Measurements from ENCODE around the gene ZBED4.

The ZBED4 gene

GRCh38 chr22:49907807-49908206, 54.2 kb downstream of the ZBED4 start:
- H3K4me2 ChIP-seq (ENCODE audit: low read length): no peak overlapping the region
- H2AFZ ChIP-seq (ENCODE audit: low read depth, low read length): no peak overlapping the region
- H3K9ac ChIP-seq (ENCODE audit: low read length): no peak overlapping the region
- H3K9me3 ChIP-seq (ENCODE audit: insufficient read depth, low read length): no peaks in the 10 kb centered on the region
- H3K79me2 ChIP-seq (ENCODE audit: low read length): no peaks in the 10 kb centered on the region
- H3K4me3 ChIP-seq (ENCODE audit: low read length): no peak overlapping the region
- H3K36me3 ChIP-seq (replicated peaks; ENCODE audit: low read depth, low read length): peaks cover 5% of the 10 kb centered on the region
- H3K27ac ChIP-seq (ENCODE audit: low read length): no peak overlapping the region
- TF ChIP-seq EZH2phosphoT487 (IDR thresholded peaks at IDR 0.05; ENCODE audit: low read depth): no peak
- no peak for TF ChIP-seq CTCF (IDR thresholded peaks at IDR 0.05; ENCODE audit: low read depth, low read length)
- H3K27me3 ChIP-seq (ENCODE audit: low read depth, low read length): no peaks in the 10 kb centered on the region
- no peaks in the 10 kb centered on the region for H4K20me1 ChIP-seq (ENCODE audit: insufficient read depth, low read length)
- H3K4me1 ChIP-seq (ENCODE audit: low read length): no peaks in the 10 kb centered on the region

DNA sequence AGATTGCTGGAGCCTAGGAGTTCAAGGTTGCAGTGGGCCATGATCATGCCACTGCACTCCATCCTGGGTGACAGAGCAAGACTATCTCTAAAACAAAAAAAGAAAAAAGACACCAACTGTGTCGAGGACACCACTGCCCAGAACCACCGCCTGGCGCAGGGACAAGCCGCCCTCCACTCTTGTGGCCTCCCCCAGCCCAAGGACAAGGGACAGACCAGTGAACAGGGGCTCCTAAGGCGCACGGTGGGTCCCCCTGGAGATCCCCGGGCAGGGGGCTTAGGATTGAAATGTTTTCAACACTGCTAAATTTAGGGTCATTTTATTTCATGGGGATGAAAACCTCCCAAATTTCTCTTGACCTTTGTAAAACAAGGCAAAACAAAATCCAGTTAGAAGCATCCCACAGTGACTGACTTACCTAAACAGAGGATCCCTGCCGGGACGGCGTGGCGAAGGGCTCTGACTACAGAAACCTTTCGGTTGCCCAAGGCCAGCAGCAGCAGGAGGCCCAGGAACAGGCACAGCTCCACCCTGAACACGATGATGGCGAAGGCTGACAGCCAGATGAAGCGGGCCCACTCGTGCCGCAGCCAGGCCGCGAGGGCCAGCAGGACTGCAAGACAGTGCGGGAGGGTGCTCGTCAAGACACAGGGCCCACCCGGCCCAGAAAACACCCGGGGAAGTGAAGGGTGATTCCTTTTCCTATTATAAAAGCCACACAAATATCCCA, 56.0 kb downstream of the ZBED4 start:
- H3K4me2 ChIP-seq (ENCODE audit: low read length): no peak overlapping the region
- H3K27me3 ChIP-seq (ENCODE audit: low read depth, low read length): no peaks in the 10 kb centered on the region
- H3K9ac ChIP-seq (ENCODE audit: low read length): no peak overlapping the region

GRCh38 chr22:49910229-49911155, 56.8 kb downstream of the ZBED4 start:
- no peak for TF ChIP-seq EZH2phosphoT487 (IDR thresholded peaks at IDR 0.05; ENCODE audit: low read depth)
- no peak for TF ChIP-seq CTCF (IDR thresholded peaks at IDR 0.05; ENCODE audit: low read depth, low read length)
- Histone ChIP-seq H3K4me2 (ENCODE audit: low read length) (no peak overlapping the region), H3K4me3 (ENCODE audit: low read length) (no peak overlapping the region), H3K27ac (ENCODE audit: low read length) (no peak overlapping the region), H3K9ac (ENCODE audit: low read length) (no peak overlapping the region), H3K4me1 (ENCODE audit: low read length) (no peaks in the 10 kb centered on the region), H4K20me1 (ENCODE audit: insufficient read depth, low read length) (no peaks in the 10 kb centered on the region), H3K27me3 (ENCODE audit: low read depth, low read length) (no peaks in the 10 kb centered on the region), H3K79me2 (ENCODE audit: low read length) (no peaks in the 10 kb centered on the region), H3K36me3 (replicated peaks; ENCODE audit: low read depth, low read length) (no peaks in the 10 kb centered on the region), H2AFZ (ENCODE audit: low read depth, low read length) (no peak overlapping the region), H3K9me3 (ENCODE audit: insufficient read depth, low read length) (no peaks in the 10 kb centered on the region)

More for the DNA sequence above, 56.0 kb downstream of the ZBED4 start:
- H4K20me1 ChIP-seq (ENCODE audit: insufficient read depth, low read length): no peaks in the 10 kb centered on the region
- no peaks in the 10 kb centered on the region for H3K36me3 ChIP-seq (replicated peaks; ENCODE audit: low read depth, low read length)
- no peaks in the 10 kb centered on the region for H3K79me2 ChIP-seq (ENCODE audit: low read length)
- H3K4me3 ChIP-seq (ENCODE audit: low read length): no peak overlapping the region
- no peak overlapping the region for H2AFZ ChIP-seq (ENCODE audit: low read depth, low read length)
- no peak overlapping the region for H3K27ac ChIP-seq (ENCODE audit: low read length)
- H3K4me1 ChIP-seq (ENCODE audit: low read length): no peaks in the 10 kb centered on the region
- no peaks in the 10 kb centered on the region for H3K9me3 ChIP-seq (ENCODE audit: insufficient read depth, low read length)
- TF ChIP-seq EZH2phosphoT487 (IDR thresholded peaks at IDR 0.05; ENCODE audit: low read depth): no peak
- TF ChIP-seq CTCF (IDR thresholded peaks at IDR 0.05; ENCODE audit: low read depth, low read length): no peak

All from OCI-LY3 (cell line).